Upper lobe of left lung (tissue), 6 donors: ENCODE results near the gene TMPRSS9. TPM values are rescaled to one million over a fixed set of nuclear protein-coding genes. Genes with fewer than 3 reads are reported as not detected.

ENCODE experiments used
- ATAC-seq, 2 donors: fragments of 200-7000 bp; cut with Tn5 transposase; one replicate each; pipeline ENCODE4 v1.9.1; 2022; ENCODE audit warnings: mild to moderate bottlenecking in 2 of 2, moderate library complexity in 2 of 2; ENCODE audit not compliant: low FRiP score in 2 of 2
- DNase-seq, 2 donors: peaks; one replicate each; pipeline ENCODE4 v3.0.0-alpha.2; 2019 to 2020
- H3K27ac ChIP-seq, 4 donors: fragments of 200-600 bp; sonication (generic); one replicate each; pipeline ENCODE4 v1.5.1; 2016 to 2019
- H3K27me3 ChIP-seq, 4 donors: fragments of 200-600 bp; sonication (generic); one replicate each; pipeline ENCODE4 v1.5.1; 2017 to 2019
- H3K36me3 ChIP-seq, 4 donors: fragments of 200-600 bp; sonication (generic); one replicate each; pipeline ENCODE4 v1.5.1; 2016 to 2019
- H3K4me1 ChIP-seq, 4 donors: fragments of 200-600 bp; sonication (generic); one replicate each; pipeline ENCODE4 v1.5.1; 2018 to 2019
- H3K4me3 ChIP-seq, 4 donors: fragments of 200-600 bp; sonication (generic); one replicate each; pipeline ENCODE4 v1.5.1; 2017 to 2019; ENCODE audit warnings: mild to moderate bottlenecking in 2 of 4, moderate library complexity in 1 of 4
- H3K9me3 ChIP-seq, 4 donors: fragments of 200-600 bp; sonication (generic); one replicate each; pipeline ENCODE4 v1.5.1; 2018 to 2019
- EP300 ChIP-seq, 4 donors: sonication (generic); formaldehyde crosslinking; IDR thresholded peaks; one replicate each; pipeline ENCODE4 v1.5.1; 2017; ENCODE audit warnings: antibody characterized with exemption in 4 of 4, control low read depth in 2 of 4
- POLR2A ChIP-seq, 4 donors: fragments of 450-650 bp; IDR thresholded peaks; one replicate each; pipeline ENCODE4 v1.5.1; 2016 to 2017; ENCODE audit warnings: antibody characterized with exemption in 4 of 4, mild to moderate bottlenecking in 2 of 4
- POLR2AphosphoS5 ChIP-seq, 2 donors: sonication (generic); formaldehyde crosslinking; IDR thresholded peaks; one replicate each; pipeline ENCODE4 v1.5.1; 2017; ENCODE audit warnings: antibody characterized with exemption in 2 of 2
- WGBS, 2 donors: methylation state at CpG; one replicate each; pipeline ENCODE4 v1.1.5; 2017 to 2018; 5-methylcytosine and 5-hydroxymethylcytosine counted together
- total RNA-seq, 6 donors: library from RNA; depleted of rRNA in 4 of 6; stranded (reverse); fragments of >200 nt in 4 of 6; gene quantifications; one replicate each; pipeline versions ENCODE4 v1.1.0 to v1.2.1, GENCODE V29; 2016 to 2021
- TF ChIP-seq, protein P1 (sequence below), 6 experiments: fragments of 450-650 bp in 4 of 6; fragments of 200-600 bp in 2 of 6; sonication (generic) in 2 of 6; IDR thresholded peaks; one replicate each; pipeline ENCODE4 v1.5.1; 2016 to 2019; ENCODE audit warnings: antibody characterized with exemption in 6 of 6
- donor health status: DM: no; HTN: no; CAD: no; lungs with moderate emphysema.
- donor health status: DM: no; HTN: yes; CAD: no; lungs with severe emphysema.

TMPRSS9 gene
- total RNA-seq, 6 donors from 2014 or later: 0.14 to 0.55 (median 0.26) TPM; not detected in 2

GRCh38 chr19:2381148-2381820 is 21.2 kb downstream of the TMPRSS9 start:
- no peak overlapping the region for H3K27ac ChIP-seq
- H3K4me1 ChIP-seq: peaks cover 0 to 8% (median 2%) of the 10 kb centered on the region in 4 donors
- no peaks in the 10 kb centered on the region for H3K27me3 ChIP-seq
- TF ChIP-seq POLR2AphosphoS5 (IDR thresholded peaks at IDR 0.05) (no peak), POLR2A (IDR thresholded peaks at IDR 0.05) (no peak), EP300 (IDR thresholded peaks at IDR 0.05) (no peak)
- TF ChIP-seq, protein P1, sequence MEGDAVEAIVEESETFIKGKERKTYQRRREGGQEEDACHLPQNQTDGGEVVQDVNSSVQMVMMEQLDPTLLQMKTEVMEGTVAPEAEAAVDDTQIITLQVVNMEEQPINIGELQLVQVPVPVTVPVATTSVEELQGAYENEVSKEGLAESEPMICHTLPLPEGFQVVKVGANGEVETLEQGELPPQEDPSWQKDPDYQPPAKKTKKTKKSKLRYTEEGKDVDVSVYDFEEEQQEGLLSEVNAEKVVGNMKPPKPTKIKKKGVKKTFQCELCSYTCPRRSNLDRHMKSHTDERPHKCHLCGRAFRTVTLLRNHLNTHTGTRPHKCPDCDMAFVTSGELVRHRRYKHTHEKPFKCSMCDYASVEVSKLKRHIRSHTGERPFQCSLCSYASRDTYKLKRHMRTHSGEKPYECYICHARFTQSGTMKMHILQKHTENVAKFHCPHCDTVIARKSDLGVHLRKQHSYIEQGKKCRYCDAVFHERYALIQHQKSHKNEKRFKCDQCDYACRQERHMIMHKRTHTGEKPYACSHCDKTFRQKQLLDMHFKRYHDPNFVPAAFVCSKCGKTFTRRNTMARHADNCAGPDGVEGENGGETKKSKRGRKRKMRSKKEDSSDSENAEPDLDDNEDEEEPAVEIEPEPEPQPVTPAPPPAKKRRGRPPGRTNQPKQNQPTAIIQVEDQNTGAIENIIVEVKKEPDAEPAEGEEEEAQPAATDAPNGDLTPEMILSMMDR (IDR thresholded peaks at IDR 0.05): no peak
- peaks cover 0 to 7% (median 3%) of the 10 kb centered on the region in 4 donors for H3K9me3 ChIP-seq
- DNase-seq: no peak
- no peak overlapping the region for H3K4me3 ChIP-seq
- no peaks in the 10 kb centered on the region for H3K36me3 ChIP-seq
- 55 to 64% methylated on average over 18 of the region's 18 CpGs for WGBS, 2 donors
- ATAC-seq: no peak

DNA sequence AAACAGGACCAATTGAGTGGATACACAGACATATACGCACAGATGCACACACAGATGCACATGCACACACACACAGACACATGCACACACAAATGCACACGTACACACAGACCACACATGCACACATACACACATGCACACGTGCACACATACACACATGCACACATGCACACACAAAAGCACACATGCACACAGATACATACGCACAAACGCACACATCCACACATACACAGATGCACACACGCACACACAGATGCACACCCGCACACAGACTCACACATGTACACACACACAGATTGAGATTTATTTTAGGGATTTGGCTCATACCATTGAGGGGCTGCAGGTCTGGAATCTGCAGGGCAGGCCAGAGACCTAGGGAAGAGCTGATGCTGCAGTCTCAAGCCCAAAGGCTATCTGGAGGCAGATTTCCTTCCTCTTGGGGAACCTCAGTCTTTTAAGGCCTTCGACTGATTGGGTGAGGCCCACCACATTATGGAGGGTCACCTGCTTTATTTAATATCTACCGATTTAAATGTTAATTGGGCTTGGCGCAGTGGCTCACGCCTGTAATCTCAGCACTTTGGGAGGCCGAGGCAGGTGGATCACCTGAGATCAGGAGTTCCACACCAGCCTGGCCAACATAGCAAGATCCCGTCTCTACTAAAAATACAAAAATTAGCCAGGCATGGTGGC is 22.6 kb downstream of the TMPRSS9 start:
- TF ChIP-seq, protein P1 (IDR thresholded peaks at IDR 0.05): no peak
- TF ChIP-seq EP300 (IDR thresholded peaks at IDR 0.05): no peak
- TF ChIP-seq POLR2AphosphoS5 (IDR thresholded peaks at IDR 0.05): no peak
- TF ChIP-seq POLR2A (IDR thresholded peaks at IDR 0.05): no peak
- WGBS, 2 donors: 86 to 88% methylated on average over 12 to 13 of the region's 13 CpGs
- H3K27me3 ChIP-seq: no peaks in the 10 kb centered on the region
- H3K9me3 ChIP-seq: peaks cover 0 to 7% (median 3%) of the 10 kb centered on the region in 4 donors
- DNase-seq: no peak
- ATAC-seq: no peak
- no peak overlapping the region for H3K27ac ChIP-seq
- H3K4me1 ChIP-seq: peaks cover 0 to 8% (median 2%) of the 10 kb centered on the region in 4 donors
- H3K36me3 ChIP-seq: no peaks in the 10 kb centered on the region
- no peak overlapping the region for H3K4me3 ChIP-seq

GRCh38 chr19:2385053-2385721 is 25.1 kb downstream of the TMPRSS9 start:
- Histone ChIP-seq H3K9me3 (peaks cover 0 to 7% (median 3%) of the 10 kb centered on the region in 4 donors), H3K4me1 (peaks cover 0 to 8% (median 2%) of the 10 kb centered on the region in 4 donors), H3K4me3 (no peak overlapping the region), H3K27ac (no peak overlapping the region), H3K36me3 (no peaks in the 10 kb centered on the region), H3K27me3 (no peaks in the 10 kb centered on the region)
- DNase-seq: peak; percentile 30 to 61
- TF ChIP-seq, protein P1 (IDR thresholded peaks at IDR 0.05): no peak
- no peak for TF ChIP-seq EP300 (IDR thresholded peaks at IDR 0.05)
- no peak for TF ChIP-seq POLR2AphosphoS5 (IDR thresholded peaks at IDR 0.05)
- TF ChIP-seq POLR2A (IDR thresholded peaks at IDR 0.05): no peak
- 42 to 54% methylated on average over 14 to 19 of the region's 37 CpGs for WGBS, 2 donors
- peak in 1 of 2 donors; percentile 27 for ATAC-seq

GRCh38 chr19:2387367-2388288 is 27.6 kb downstream of the TMPRSS9 start:
- Histone ChIP-seq H3K4me3 (no peak overlapping the region), H3K27ac (no peak overlapping the region), H3K36me3 (no peaks in the 10 kb centered on the region), H3K4me1 (peaks cover 0 to 13% (median 2%) of the 10 kb centered on the region in 4 donors), H3K9me3 (no peaks in the 10 kb centered on the region), H3K27me3 (no peaks in the 10 kb centered on the region)
- no peak for ATAC-seq
- WGBS, 2 donors: 71 to 77% methylated on average over 20 of the region's 20 CpGs
- TF ChIP-seq, protein P1 (IDR thresholded peaks at IDR 0.05): no peak
- TF ChIP-seq POLR2AphosphoS5 (IDR thresholded peaks at IDR 0.05) (no peak), POLR2A (IDR thresholded peaks at IDR 0.05) (no peak), EP300 (IDR thresholded peaks at IDR 0.05) (no peak)
- no peak for DNase-seq
